Suprapubic skin (tissue), 4 donors: ENCODE data around the gene LRRC8D.

Experiments used
- CTCF ChIP-seq, 2 donors: fragments of 200-600 bp in 1 of 2; fragments of 450-650 bp in 1 of 2; sonication (generic) in 1 of 2; IDR thresholded peaks; one replicate each; pipeline ENCODE4 v1.5.1; 2016 to 2019; ENCODE audit warnings: antibody characterized with exemption in 2 of 2, mild to moderate bottlenecking in 1 of 2, moderate library complexity in 1 of 2
- EP300 ChIP-seq: sonication (generic); formaldehyde crosslinking; IDR thresholded peaks from one replicate; pipeline ENCODE4 v1.6.1; 2017; ENCODE audit warnings: antibody characterized with exemption
- POLR2A ChIP-seq, 2 donors: fragments of 450-650 bp; IDR thresholded peaks; one replicate each; pipeline ENCODE4 v1.6.1; 2017; ENCODE audit warnings: antibody characterized with exemption in 2 of 2, mild to moderate bottlenecking in 2 of 2, moderate library complexity in 2 of 2
- POLR2AphosphoS5 ChIP-seq, 3 donors: sonication (generic); formaldehyde crosslinking; IDR thresholded peaks; one replicate each; pipeline ENCODE4 v1.6.1; 2017; ENCODE audit warnings: antibody characterized with exemption in 3 of 3

- TF ChIP-seq CTCF (IDR thresholded peaks at IDR 0.05), result no peak
- no peak for TF ChIP-seq POLR2AphosphoS5 (IDR thresholded peaks at IDR 0.05)
- TF ChIP-seq POLR2A (IDR thresholded peaks at IDR 0.05), result no peak
- no peak for TF ChIP-seq EP300
Measured at GRCh38 chr1:89901957-89902669, 81.3 kb downstream of the LRRC8D start.
